ENCODE measurements around the gene RHOXF2B.

DNA sequence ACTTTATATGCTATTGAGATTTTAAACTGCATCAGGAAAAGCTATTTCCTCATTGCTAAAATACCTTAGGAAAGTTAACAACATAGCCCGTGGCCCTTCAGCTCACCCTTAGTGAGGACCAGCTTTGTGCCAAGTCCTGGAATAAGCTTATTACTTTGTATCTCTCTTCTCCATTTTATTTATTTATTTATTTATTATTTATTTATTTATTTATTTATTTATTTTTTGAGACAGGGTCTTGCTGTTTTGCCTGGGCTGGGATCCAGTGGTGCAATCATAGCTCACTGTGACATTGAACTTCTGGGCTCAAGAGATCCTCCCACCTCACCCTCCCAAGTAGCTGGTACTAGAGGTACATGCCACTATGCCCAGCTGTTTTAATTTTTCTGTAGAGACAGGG, 31.9 kb upstream of the RHOXF2B start:
- TF ChIP-seq, protein P1, sequence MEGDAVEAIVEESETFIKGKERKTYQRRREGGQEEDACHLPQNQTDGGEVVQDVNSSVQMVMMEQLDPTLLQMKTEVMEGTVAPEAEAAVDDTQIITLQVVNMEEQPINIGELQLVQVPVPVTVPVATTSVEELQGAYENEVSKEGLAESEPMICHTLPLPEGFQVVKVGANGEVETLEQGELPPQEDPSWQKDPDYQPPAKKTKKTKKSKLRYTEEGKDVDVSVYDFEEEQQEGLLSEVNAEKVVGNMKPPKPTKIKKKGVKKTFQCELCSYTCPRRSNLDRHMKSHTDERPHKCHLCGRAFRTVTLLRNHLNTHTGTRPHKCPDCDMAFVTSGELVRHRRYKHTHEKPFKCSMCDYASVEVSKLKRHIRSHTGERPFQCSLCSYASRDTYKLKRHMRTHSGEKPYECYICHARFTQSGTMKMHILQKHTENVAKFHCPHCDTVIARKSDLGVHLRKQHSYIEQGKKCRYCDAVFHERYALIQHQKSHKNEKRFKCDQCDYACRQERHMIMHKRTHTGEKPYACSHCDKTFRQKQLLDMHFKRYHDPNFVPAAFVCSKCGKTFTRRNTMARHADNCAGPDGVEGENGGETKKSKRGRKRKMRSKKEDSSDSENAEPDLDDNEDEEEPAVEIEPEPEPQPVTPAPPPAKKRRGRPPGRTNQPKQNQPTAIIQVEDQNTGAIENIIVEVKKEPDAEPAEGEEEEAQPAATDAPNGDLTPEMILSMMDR (conservative IDR thresholded peaks at IDR 0.05; ENCODE audit: low read length) = no peak
- TF ChIP-seq EZH2phosphoT487 (IDR thresholded peaks at IDR 0.05; ENCODE audit: borderline replicate concordance) = no peak
